Measurements from ENCODE around the gene PRXL2C.
"Not testable (repeated sequence)": the region's sequence is repeated elsewhere in the genome, so short reads cannot be mapped to it uniquely, and the experiment has no call there.

Gene PRXL2C

GRCh38 chr9:96655198-96655851, at the start of gene PRXL2C:
TSS of gene PRXL2C (minus strand) at chr9:96655317. CDS start at chr9:96655281, 36 bp downstream.
- peak; percentile 54 for DNase-seq
- in situ Hi-C loops (cut with MboI; ENCODE audit: low pct_unique_long_range_greater_than_20kb, low sequenced_read_pairs) = no loop called here

GRCh38 chr9:96700721-96701375, 45.7 kb upstream of the PRXL2C start:
- in situ Hi-C loops (cut with MboI; ENCODE audit: low pct_unique_long_range_greater_than_20kb, low sequenced_read_pairs); DNase-seq: not testable (repeated sequence)

GRCh38 chr9:96691326-96691725, 36.2 kb upstream of the PRXL2C start:
- no peak for DNase-seq
- in situ Hi-C loops (cut with MboI; ENCODE audit: low pct_unique_long_range_greater_than_20kb, low sequenced_read_pairs) = no loop called here

GRCh38 chr9:96688745-96689464, 33.8 kb upstream of the PRXL2C start:
- in situ Hi-C loops (cut with MboI; ENCODE audit: low pct_unique_long_range_greater_than_20kb, low sequenced_read_pairs) = no loop called here
- DNase-seq = no peak

GRCh38 chr9:96688187-96688586, 33.1 kb upstream of the PRXL2C start:
- no peak for DNase-seq
- in situ Hi-C loops (cut with MboI; ENCODE audit: low pct_unique_long_range_greater_than_20kb, low sequenced_read_pairs) = no loop called here

- no peak for DNase-seq
- in situ Hi-C loops (cut with MboI; ENCODE audit: low pct_unique_long_range_greater_than_20kb, low sequenced_read_pairs) = no loop called here
Observed at GRCh38 chr9:96686638-96687335, 31.7 kb upstream of the PRXL2C start.

GRCh38 chr9:96680812-96681499, 25.8 kb upstream of the PRXL2C start:
- in situ Hi-C loops (cut with MboI; ENCODE audit: low pct_unique_long_range_greater_than_20kb, low sequenced_read_pairs) = no loop called here
- peak; percentile 56 for DNase-seq

GRCh38 chr9:96674906-96675538, 19.9 kb upstream of the PRXL2C start:
- in situ Hi-C loops (cut with MboI; ENCODE audit: low pct_unique_long_range_greater_than_20kb, low sequenced_read_pairs) = no loop called here
- DNase-seq = no peak

- in situ Hi-C loops (cut with MboI; ENCODE audit: low pct_unique_long_range_greater_than_20kb, low sequenced_read_pairs); DNase-seq: not testable (repeated sequence)
Observed at GRCh38 chr9:96673786-96674185, 18.7 kb upstream of the PRXL2C start.

GRCh38 chr9:96668868-96669534, 13.9 kb upstream of the PRXL2C start:
- no peak for DNase-seq
- in situ Hi-C loops (cut with MboI; ENCODE audit: low pct_unique_long_range_greater_than_20kb, low sequenced_read_pairs) = no loop called here

GRCh38 chr9:96667363-96667728, 12.2 kb upstream of the PRXL2C start:
- DNase-seq = no peak
- in situ Hi-C loops (cut with MboI; ENCODE audit: low pct_unique_long_range_greater_than_20kb, low sequenced_read_pairs) = no loop called here

GRCh38 chr9:96666653-96667362, 11.7 kb upstream of the PRXL2C start:
- peak; percentile 63 for DNase-seq

GRCh38 chr9:96665789-96666188, 10.7 kb upstream of the PRXL2C start:
- in situ Hi-C loops (cut with MboI; ENCODE audit: low pct_unique_long_range_greater_than_20kb, low sequenced_read_pairs) = no loop called here
- DNase-seq = no peak

More at GRCh38 chr9:96666653-96667362, 11.7 kb upstream of the PRXL2C start:
- in situ Hi-C loops (cut with MboI; ENCODE audit: low pct_unique_long_range_greater_than_20kb, low sequenced_read_pairs) = not testable (repeated sequence)

GRCh38 chr9:96663506-96664120, 8.5 kb upstream of the PRXL2C start:
- DNase-seq = no peak
- in situ Hi-C loops (cut with MboI; ENCODE audit: low pct_unique_long_range_greater_than_20kb, low sequenced_read_pairs) = no loop called here

- in situ Hi-C loops (cut with MboI; ENCODE audit: low pct_unique_long_range_greater_than_20kb, low sequenced_read_pairs) = no loop called here
- no peak for DNase-seq
Observed at GRCh38 chr9:96661711-96662110, 6.6 kb upstream of the PRXL2C start.

- in situ Hi-C loops (cut with MboI; ENCODE audit: low pct_unique_long_range_greater_than_20kb, low sequenced_read_pairs) = no loop called here
Observed at GRCh38 chr9:96660692-96661248, 5.7 kb upstream of the PRXL2C start.

More at GRCh38 chr9:96660692-96661248, 5.7 kb upstream of the PRXL2C start:
- no peak for DNase-seq
